ENCODE measurements around the gene EMILIN2.
A peak's percentile ranks its signal among the peaks of the same experiment; 100 is the strongest.

- TF ChIP-seq CTCF (IDR thresholded peaks at IDR 0.05; ENCODE audit: low read depth, low read length, poor library complexity, severe bottlenecking) (no peak), EZH2phosphoT487 (IDR thresholded peaks at IDR 0.05; ENCODE audit: borderline replicate concordance, low read length) (peak; percentile 89; the same call in 1 of the 2 replicates)
Observed at GRCh38 chr18:2846636-2847316, at the start of gene EMILIN2.
